GM10847 (cell line): Measurements from ENCODE around the gene FAM114A2.

Experiments
- POLR2A ChIP-seq: IDR thresholded peaks from 2 replicates; pipeline ENCODE4 v1.6.1; 2011; ENCODE audit not compliant: insufficient read length; ENCODE audit errors: extremely low read depth

FAM114A2 gene

DNA sequence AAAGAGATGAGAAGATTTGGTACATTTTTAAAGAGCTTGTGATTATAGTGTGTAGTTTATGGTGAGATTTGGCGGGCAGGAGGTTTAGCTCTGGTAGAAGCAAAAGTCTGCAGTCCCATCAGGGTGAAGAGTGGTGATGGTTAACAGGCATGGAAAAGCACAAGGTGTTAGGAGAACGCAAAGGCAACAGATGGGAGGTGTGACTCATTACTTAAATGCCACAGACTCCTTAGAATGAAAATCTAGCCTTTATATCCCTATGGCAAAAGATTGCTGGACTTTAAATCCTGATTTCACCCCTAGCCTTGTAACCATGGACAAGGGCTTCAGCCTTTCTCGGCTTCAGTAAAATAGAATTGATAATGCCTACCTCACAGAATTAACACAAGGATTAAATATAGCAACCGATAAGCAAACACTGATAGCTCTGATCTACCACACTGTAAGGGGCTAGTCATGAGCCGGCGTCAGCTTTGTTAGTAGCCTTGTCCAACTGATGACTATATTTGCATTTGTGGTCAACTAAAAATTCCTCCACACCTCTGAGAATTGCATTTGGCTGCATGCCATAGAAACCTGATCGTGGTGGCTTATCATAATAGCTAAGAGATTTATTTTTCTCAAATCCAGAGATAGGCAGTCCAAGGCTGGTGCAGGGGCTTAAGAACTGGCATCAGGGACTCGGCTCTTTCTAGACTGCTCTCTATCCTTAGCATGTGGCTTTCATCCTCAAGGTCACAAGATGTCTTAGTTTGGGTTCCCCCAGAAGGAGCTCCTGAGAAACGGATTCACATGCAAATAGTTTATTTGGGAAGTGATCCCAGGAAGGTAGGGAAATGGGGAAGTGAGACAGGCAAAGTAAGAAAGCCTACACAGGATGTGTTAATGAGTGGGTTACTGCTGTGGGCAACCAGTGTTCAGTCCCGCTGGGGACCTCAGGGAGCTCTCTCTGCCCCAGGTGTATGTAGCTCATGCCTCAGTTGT lies 19.6 kb upstream of the FAM114A2 start:
- TF ChIP-seq POLR2A = no peak

- no peak for TF ChIP-seq POLR2A
These were observed 16.5 kb upstream of the FAM114A2 start for GRCh38 chr5:154055201-154055600.

DNA sequence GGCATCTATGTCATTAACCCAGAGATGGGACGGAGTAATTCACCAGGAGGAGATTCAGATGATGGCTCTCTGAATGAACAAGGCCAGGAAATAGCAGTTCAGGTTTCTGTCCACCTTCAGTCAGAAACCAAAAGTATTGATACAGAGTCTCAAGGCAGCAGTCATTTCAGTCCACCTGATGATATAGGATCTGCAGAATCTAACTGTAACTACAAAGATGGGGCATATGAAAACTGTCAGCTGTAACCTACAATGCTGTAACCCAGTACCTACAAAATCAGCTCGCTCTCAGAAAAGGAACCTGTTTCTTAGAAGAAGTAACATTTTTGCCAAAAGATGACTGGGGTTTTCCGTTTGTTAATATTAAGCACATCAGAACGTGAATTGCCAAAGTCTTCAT lies 14.8 kb upstream of the FAM114A2 start:
- no peak for TF ChIP-seq POLR2A

GRCh38 chr5:154049636-154050035 lies 10.9 kb upstream of the FAM114A2 start:
- TF ChIP-seq POLR2A = no peak

DNA sequence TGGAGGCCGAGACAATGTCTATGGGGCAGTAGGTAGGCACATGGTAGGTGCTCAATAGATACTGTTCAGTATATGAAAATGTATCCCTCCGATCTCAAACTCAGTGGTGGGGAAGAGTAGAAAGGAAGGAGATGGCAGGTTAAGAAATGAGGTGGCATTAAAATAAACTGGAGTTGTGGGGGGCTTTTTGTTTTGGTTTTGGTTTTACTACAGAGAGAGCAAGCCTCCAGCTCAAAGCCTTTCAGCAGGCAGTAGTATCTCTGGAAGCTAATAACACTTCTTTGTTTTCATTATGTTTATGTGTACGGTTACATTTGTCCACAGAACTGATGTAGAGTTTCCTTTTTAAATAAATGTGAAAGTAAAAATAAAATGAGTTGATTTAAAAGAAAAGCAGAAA lies 8.6 kb upstream of the FAM114A2 start:
- TF ChIP-seq POLR2A = no peak

DNA sequence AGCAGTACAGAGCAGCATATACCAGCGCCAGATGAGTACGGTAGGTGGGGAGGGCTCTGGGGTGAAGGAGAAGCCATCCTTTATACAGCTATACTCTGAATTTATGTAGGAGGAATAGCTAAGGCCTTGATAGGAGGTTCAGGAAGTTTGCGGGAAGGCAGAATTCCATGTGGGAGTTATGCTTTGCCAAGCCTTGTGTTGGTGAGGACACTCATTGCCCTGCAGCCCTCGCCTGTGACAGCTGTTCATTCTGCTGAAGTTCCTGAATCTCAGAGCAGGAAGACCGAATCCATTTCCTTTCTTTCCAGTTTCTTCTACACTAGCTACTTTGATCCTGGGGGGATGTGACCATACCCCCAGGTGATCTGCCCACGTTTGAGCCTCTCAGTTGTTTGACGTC lies 7.8 kb upstream of the FAM114A2 start:
- TF ChIP-seq POLR2A = no peak

DNA sequence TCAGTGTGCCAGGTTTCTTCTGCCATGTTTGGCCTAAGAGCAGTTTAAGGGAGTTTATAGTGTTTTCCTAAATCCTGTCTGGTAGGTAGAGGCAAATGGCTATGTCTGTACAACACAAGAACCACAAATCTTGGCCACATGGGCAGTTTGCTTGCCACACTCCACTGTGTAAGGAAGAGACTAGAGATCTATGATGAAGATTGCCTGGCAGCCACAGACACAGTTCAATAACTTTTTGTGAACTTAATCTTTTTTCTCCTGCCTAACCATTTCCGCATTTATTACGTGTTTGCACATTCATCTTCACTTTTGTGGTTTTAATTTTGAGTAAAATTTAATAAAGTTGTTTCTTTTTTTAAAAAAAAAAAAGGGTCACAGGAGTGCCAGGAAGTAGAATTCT lies 5.9 kb upstream of the FAM114A2 start:
- no peak for TF ChIP-seq POLR2A

DNA sequence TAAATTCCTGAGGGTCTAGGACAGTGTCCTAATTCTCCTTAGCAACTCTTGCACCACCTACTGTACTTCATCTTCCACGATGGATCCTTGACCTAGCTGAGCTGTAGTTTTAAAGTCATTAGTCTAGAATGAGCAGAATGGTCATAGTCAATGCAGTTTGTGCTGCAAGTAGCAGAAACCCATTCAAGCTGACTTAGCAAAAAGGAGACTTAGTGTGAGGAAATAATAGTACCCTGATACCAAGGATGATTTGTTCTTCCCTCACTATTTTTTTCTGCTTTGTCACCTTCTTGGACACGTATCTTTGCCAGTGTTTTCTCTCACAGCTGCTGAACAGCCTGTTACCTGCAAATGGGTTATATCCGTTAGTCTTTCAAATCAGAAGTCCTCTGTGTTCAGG lies 5.4 kb upstream of the FAM114A2 start:
- TF ChIP-seq POLR2A = no peak

GRCh38 chr5:154042766-154043165 lies 4.1 kb upstream of the FAM114A2 start:
- no peak for TF ChIP-seq POLR2A

GRCh38 chr5:154039458-154039829 lies 734 bp upstream of the FAM114A2 start:
- no peak for TF ChIP-seq POLR2A

- TF ChIP-seq POLR2A = no peak
These were observed 426 bp downstream of the FAM114A2 start for GRCh38 chr5:154038261-154038706.

- TF ChIP-seq POLR2A = no peak
These were observed 3.8 kb downstream of the FAM114A2 start for GRCh38 chr5:154034944-154035343.

DNA sequence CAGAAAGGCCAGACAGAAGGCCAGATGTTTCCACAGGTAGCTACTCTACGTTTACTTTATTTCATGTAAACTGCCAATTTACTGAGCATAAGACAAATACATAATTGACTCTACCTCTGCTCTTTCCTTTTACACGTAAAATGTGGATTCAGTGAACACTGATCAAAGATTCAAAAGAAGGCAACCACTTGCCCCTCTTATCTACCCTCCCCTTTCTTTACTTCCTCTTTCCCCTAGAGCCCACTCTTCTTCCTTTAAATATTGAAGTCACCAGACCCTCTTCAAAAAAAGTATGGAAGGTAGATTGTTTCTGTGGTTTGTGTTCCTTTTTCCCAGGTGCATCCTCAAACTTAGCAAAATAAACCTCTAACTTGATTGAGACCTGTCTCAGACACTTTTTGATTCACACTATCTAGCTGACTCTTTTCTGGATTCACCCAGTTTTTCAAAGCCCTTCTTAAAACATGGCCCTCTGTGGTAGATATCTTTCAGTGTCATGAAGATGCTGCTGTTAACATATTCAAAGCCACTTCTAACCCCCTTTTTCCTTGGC lies 6.7 kb downstream of the FAM114A2 start:
- TF ChIP-seq POLR2A = no peak

DNA sequence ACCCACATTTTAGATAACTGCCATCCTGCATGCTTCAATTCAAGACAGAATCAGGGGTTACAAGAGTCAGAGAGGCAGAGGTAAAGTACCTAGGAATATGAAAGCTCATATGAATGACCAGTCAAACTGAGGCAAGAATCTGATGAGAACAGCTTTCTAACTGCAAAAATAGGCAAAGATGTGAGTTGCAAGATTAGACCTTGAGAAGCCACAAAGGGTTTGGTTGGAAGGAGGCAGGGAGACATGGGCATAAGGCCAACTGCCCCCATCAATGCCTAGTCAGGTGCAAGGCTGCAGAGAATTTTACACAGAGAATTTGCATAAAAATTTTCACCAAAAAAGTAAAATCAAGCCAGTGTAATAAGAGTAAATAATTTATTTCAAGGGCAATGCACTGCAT lies 12.8 kb downstream of the FAM114A2 start:
- TF ChIP-seq POLR2A = no peak

- no peak for TF ChIP-seq POLR2A
These were observed 23.5 kb downstream of the FAM114A2 start for GRCh38 chr5:154015071-154015693.

DNA sequence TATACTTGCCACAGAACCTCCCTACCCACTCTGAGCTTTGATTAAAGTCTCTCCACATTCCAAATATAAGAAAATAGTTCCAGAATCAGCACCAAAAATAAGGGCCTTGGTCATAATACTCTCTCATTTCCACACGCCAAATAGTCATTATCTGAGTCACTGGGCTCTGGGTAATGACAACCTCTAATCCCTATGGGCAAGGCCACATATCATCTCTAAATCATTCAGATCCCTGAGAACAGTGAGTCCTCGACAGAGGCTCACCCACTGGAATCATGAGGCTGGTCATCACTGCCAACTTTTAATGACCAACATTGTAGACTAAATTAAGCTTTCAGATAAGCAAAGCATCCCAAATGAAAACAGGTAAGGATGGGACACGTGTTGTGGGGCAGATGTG lies 28.1 kb downstream of the FAM114A2 start:
- no peak for TF ChIP-seq POLR2A
